NCI-H1417 treated with DMSO at 0.1 percent for 48 hours (cell line): Measurements from ENCODE around the gene SLC7A9.
"Not testable (repeated sequence)": the region's sequence is repeated elsewhere in the genome, so short reads cannot be mapped to it uniquely, and the experiment has no call there.

Source experiments
- DNase-seq: peaks from one replicate; lab custom pipeline; 2025; lab: John Stamatoyannopoulos, UW

SLC7A9 gene

GRCh38 chr19:32863841-32864240 is 5.7 kb downstream of the SLC7A9 start:
- DNase-seq, result no peak

- no peak for DNase-seq
Measured at GRCh38 chr19:32863301-32863700, 6.3 kb downstream of the SLC7A9 start.

GRCh38 chr19:32862741-32863140 is 6.8 kb downstream of the SLC7A9 start:
- DNase-seq, result no peak

- no peak for DNase-seq
Measured at GRCh38 chr19:32862173-32862572, 7.4 kb downstream of the SLC7A9 start.

GRCh38 chr19:32861596-32861995 is 8.0 kb downstream of the SLC7A9 start:
- no peak for DNase-seq

- no peak for DNase-seq
Measured at GRCh38 chr19:32859591-32859990, 10.0 kb downstream of the SLC7A9 start.

- no peak for DNase-seq
Measured at GRCh38 chr19:32858559-32858958, 11.0 kb downstream of the SLC7A9 start.

- DNase-seq, result no peak
Measured at GRCh38 chr19:32858155-32858554, 11.4 kb downstream of the SLC7A9 start.

GRCh38 chr19:32857584-32857983 is 12.0 kb downstream of the SLC7A9 start:
- DNase-seq, result no peak

GRCh38 chr19:32856818-32857217 is 12.7 kb downstream of the SLC7A9 start:
- not testable (repeated sequence) for DNase-seq

- DNase-seq, result no peak
Measured at GRCh38 chr19:32852216-32852615, 17.4 kb downstream of the SLC7A9 start.

- DNase-seq, result not testable (repeated sequence)
Measured at GRCh38 chr19:32848035-32848434, 21.5 kb downstream of the SLC7A9 start.

- no peak for DNase-seq
Measured at GRCh38 chr19:32843716-32844245, 25.8 kb downstream of the SLC7A9 start.

GRCh38 chr19:32842061-32842460 is 27.5 kb downstream of the SLC7A9 start:
- no peak for DNase-seq

GRCh38 chr19:32837531-32837930 is 32.0 kb downstream of the SLC7A9 start:
- DNase-seq, result no peak

GRCh38 chr19:32833388-32833787 is 36.2 kb downstream of the SLC7A9 start:
- DNase-seq, result not testable (repeated sequence)

- DNase-seq, result not testable (repeated sequence)
Measured at GRCh38 chr19:32832825-32833224, 36.7 kb downstream of the SLC7A9 start.

- DNase-seq, result not testable (repeated sequence)
Measured at GRCh38 chr19:32832094-32832493, 37.5 kb downstream of the SLC7A9 start.

GRCh38 chr19:32831611-32832010 is 38.0 kb downstream of the SLC7A9 start:
- DNase-seq, result no peak

GRCh38 chr19:32830231-32831014 is 39.1 kb downstream of the SLC7A9 start:
- DNase-seq, result no peak

- no peak for DNase-seq
Measured at GRCh38 chr19:32829345-32829896, 40.1 kb downstream of the SLC7A9 start.

GRCh38 chr19:32828643-32829344 is 40.8 kb downstream of the SLC7A9 start:
- DNase-seq, result no peak

GRCh38 chr19:32828139-32828538 is 41.4 kb downstream of the SLC7A9 start:
- DNase-seq, result no peak
